Activated T-helper 1 cell treated with anti-CD3 and anti-CD28 coated beads, Interleukin-12 subunit alpha, Interleukin-12 subunit beta, Interleukin-2, Interleukin-4 antibody, amounts not matched to agents 30 ng/mL and 10 ng/mL and 1 ng/mL, durations not matched to agents 14 hours and 24 hours and 36 hours (primary cell): ENCODE data around the gene ZNF580. TPM values are rescaled to one million over a fixed set of nuclear protein-coding genes. Genes with fewer than 3 reads are reported as not detected.

Source experiments
- DNase-seq: peaks from one replicate; pipeline ENCODE4 v3.0.0; 2021; ENCODE audit warnings: low spot score
- H3K27ac Mint-ChIP-seq: one replicate; pipeline ENCODE4 v1.8.0; 2021; ENCODE audit warnings: mild to moderate bottlenecking, mixed read lengths
- H3K27me3 Mint-ChIP-seq: one replicate; pipeline ENCODE4 v1.8.0; 2022; ENCODE audit warnings: mild to moderate bottlenecking, moderate library complexity, mixed read lengths; ENCODE audit not compliant: insufficient read depth
- H3K36me3 Mint-ChIP-seq: one replicate; pipeline ENCODE4 v1.8.0; 2021; ENCODE audit warnings: low read depth, mixed read lengths
- H3K4me1 Mint-ChIP-seq: one replicate; pipeline ENCODE4 v1.8.0; 2021; ENCODE audit warnings: low read depth, mixed read lengths
- H3K4me3 Mint-ChIP-seq: one replicate; pipeline ENCODE4 v1.8.0; 2021; ENCODE audit warnings: mild to moderate bottlenecking, moderate library complexity, mixed read lengths
- H3K9me3 Mint-ChIP-seq: one replicate; pipeline ENCODE4 v1.8.0; 2021; ENCODE audit warnings: mixed read lengths
- intact Hi-C: fragments of 100-400 bp; cut with micrococcal nuclease; formaldehyde crosslinking; loops from one replicate; pipeline ENCODE4 v1.15.1; 2024
- total RNA-seq: library from RNA; stranded (reverse); gene quantifications from 2 replicates; pipeline ENCODE4 v1.2.3, GENCODE V29; 2022

The ZNF580 gene
- total RNA-seq, 1 donor from 2014 or later = 39.8 TPM

DNA sequence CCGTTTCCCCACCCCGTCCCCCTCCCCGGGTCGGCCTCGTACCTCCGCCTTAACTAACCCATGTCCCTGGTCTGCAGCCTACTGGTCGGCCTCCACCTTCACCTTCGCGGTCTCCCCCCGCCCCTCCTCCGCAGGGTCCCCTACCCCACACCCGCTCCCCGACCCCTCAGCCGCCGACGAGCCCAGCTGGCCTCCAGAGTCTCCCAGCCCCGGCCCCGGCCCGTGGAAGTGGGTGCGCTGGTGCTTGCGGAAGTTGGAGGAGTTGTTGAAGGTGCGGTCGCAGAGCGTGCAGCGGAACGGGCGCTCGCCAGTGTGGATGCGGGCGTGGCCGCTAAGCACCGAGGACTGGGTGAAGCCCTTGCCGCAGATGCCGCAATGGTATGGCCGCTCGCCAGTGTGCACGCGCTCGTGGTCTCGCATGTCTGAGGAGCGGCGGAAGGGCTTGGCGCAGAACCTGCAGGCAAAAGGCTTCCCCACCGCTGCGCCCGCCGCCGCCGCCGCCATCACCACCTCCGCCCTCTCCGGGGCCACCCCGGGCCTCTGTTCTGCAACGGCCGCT is 19.1 kb upstream of the ZNF580 start:
- intact Hi-C loops = loop anchor here (10.0 kb wide), 1 partner anchor 537 kb away; no protein-coding TSS in a partner anchor
- peaks cover 4% of the 10 kb centered on the region for H3K27me3 Mint-ChIP-seq
- no peak overlapping the region for H3K4me3 Mint-ChIP-seq
- no peaks in the 10 kb centered on the region for H3K9me3 Mint-ChIP-seq
- peaks cover 40% of the 10 kb centered on the region for H3K4me1 Mint-ChIP-seq
- H3K36me3 Mint-ChIP-seq = peaks cover 7% of the 10 kb centered on the region
- no peak overlapping the region for H3K27ac Mint-ChIP-seq
- no peak for DNase-seq

DNA sequence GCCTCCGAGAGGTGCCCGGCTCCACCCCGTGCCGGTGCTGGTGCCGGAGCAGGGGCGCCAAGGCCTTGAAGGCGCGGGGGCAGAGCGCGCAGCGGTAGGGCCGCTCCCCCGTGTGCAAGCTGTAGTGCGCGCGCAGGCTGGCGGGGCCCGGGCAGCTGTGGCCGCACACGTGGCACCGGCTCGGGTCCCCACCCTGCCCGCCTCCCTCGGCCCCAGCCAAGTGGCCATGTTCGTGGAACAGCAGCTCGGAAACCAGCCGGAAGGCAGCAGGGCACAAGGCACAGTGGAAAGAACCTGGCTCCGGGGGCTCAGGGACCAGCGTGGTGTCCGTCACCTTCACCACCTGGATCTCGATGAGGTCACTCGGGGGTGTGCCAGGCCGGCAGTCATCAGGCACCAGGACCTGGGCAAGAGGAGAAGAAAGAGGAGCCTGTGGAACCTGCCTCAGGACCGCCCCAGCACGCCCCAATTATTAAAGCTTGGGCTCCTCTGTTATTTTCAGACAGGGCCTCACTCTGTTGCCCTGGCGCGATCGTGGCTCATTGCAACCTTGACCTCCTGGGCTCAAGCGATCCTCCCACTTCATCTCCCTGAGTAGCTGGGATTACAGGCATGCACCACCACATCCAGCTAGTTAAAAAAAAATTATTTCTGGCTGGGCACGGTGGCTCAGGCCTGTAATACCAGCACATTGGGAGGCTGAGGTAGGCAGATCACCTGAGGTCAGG is 18.4 kb upstream of the ZNF580 start:
- Mint-ChIP-seq H3K27me3 (peaks cover 7% of the 10 kb centered on the region), H3K4me3 (no peak overlapping the region), H3K4me1 (peaks cover 46% of the 10 kb centered on the region), H3K9me3 (no peaks in the 10 kb centered on the region), H3K36me3 (peaks cover 4% of the 10 kb centered on the region), H3K27ac (no peak overlapping the region)
- intact Hi-C loops = loop anchor here (10.0 kb wide), 1 partner anchor 538 kb away; no protein-coding TSS in a partner anchor
- no peak for DNase-seq

- intact Hi-C loops = loop anchor here (10.0 kb wide), 1 partner anchor 538 kb away; no protein-coding TSS in a partner anchor
- Mint-ChIP-seq H3K27ac (no peak overlapping the region), H3K4me1 (peaks cover 46% of the 10 kb centered on the region), H3K4me3 (no peak overlapping the region), H3K27me3 (peaks cover 10% of the 10 kb centered on the region), H3K36me3 (no peaks in the 10 kb centered on the region), H3K9me3 (no peaks in the 10 kb centered on the region)
- no peak for DNase-seq
These were observed 17.7 kb upstream of the ZNF580 start for GRCh38 chr19:55623130-55623529.

DNA sequence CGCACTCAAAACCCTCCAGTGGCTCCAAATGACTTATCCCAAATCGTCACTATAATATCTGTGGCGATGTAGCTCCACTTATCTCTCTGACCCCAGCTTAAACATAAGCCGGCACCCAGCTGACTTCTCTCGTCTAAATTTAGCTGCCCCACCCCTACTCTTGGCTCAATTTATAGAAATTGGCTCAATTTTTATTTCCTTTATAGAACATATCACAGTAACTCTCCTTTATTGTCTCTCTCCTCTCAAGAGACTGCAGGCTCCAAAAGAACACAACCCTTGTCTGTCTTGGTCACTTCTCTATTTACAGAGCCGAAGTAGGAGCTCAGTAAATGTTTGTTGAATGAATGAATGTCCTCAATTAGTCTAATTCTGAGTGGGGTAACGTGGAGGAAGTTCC is 17.2 kb upstream of the ZNF580 start:
- Mint-ChIP-seq H3K27ac (no peak overlapping the region), H3K27me3 (peaks cover 14% of the 10 kb centered on the region), H3K36me3 (no peaks in the 10 kb centered on the region), H3K4me1 (peaks cover 46% of the 10 kb centered on the region), H3K4me3 (peak overlapping the region; percentile 90), H3K9me3 (no peaks in the 10 kb centered on the region)
- no peak for DNase-seq
- intact Hi-C loops = loop anchor here (10.0 kb wide), 1 partner anchor 539 kb away; no protein-coding TSS in a partner anchor

DNA sequence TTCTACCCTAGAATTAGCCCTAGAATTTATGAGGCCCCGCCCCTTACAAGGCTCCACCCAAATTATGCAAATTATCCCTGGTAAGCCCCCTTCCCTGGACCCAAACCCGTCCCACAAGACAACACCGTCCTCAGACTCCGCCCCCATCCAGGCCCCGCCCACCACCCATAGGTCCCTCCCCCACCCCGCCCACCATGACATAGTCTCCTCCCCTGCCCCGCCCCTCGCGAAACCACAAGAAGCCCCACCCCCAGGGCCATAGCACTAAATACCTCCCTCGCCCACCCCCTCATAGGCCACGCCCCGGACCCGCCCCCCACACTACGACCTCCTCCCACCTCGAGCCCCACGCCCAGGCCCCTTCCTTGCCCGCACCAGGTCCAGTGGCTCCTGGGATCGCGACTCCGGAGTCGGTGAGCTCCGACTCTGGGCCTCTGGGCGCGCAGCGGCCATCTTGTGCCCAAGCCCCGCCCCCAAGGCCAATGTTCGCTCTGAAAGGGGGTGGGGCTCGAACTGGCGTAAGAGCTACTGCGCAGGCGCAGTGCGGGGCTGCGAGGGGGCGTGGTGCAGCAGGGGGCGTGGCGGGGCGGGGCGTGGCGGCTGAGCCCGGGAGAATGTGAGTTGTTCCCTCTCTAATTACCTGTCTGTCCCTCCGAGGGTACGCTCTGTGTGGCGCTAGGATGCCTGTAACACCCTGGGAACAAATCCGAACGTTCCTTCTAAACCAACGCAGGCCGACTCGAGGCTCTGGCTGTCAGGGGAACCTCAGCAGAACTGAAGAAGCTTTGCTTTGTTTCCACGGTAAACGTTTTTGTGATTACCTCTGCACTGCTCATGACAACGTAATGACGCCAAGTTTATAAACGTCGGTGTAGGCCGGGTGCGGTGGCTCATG is 16.4 kb upstream of the ZNF580 start, which contains the start of gene ZNF784:
Gene ZNF784 (minus strand): TSS at position 458 of the 895 bp plus-strand sequence. CDS start 5 bp downstream, at position 453.
- Mint-ChIP-seq H3K4me3 (peak within 1 kb of the TSS; percentile 90), H3K4me1 (peaks cover 46% of the 10 kb centered on the region), H3K9me3 (no peaks in the 10 kb centered on the region), H3K27ac (peak within 1 kb of the TSS; percentile 98), H3K27me3 (peaks cover 20% of the 10 kb centered on the region), H3K36me3 (no peaks in the 10 kb centered on the region)
- intact Hi-C loops = loop anchor here (1.0 to 10.0 kb wide), 10 partner anchors 19 to 1434 kb away; partner anchors contain the start of genes FIZ1, HSPBP1, PPP6R1 and ZNF628
- peak; percentile 91 for DNase-seq

GRCh38 chr19:55625004-55625326 is 15.8 kb upstream of the ZNF580 start:
- Mint-ChIP-seq H3K4me3 (peak overlapping the region; percentile 90), H3K27ac (peak overlapping the region; percentile 98), H3K27me3 (peaks cover 21% of the 10 kb centered on the region), H3K4me1 (peaks cover 46% of the 10 kb centered on the region), H3K36me3 (no peaks in the 10 kb centered on the region), H3K9me3 (no peaks in the 10 kb centered on the region)
- DNase-seq = no peak
- intact Hi-C loops = loop anchor here (10.0 kb wide), 1 partner anchor 540 kb away; no protein-coding TSS in a partner anchor

DNA sequence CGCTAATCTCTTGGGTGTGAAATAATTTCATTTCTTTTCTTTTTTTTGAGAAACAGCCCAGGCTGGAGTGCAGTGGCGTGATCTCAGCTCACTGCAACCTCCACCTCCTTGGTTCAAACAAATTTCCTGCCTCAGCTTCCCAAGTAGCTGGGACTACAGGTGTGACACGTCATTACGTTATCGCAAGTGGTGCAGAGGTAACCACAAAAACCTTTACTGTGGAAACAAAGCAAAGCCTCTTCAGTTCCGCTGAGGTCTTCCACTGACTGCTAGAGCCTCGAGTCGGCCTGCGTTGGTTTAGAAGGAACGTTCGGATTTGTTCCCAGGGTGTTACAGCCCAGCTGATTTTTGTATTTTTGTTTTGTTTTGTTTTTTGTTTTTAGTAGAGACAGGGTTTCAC is 14.5 kb upstream of the ZNF580 start:
- Mint-ChIP-seq H3K4me1 (peaks cover 35% of the 10 kb centered on the region), H3K9me3 (no peaks in the 10 kb centered on the region), H3K27me3 (peaks cover 24% of the 10 kb centered on the region), H3K4me3 (peak overlapping the region; percentile 75), H3K36me3 (no peaks in the 10 kb centered on the region), H3K27ac (peak overlapping the region; percentile 87)
- peak; percentile 76 for DNase-seq
- intact Hi-C loops = loop anchor here (1.0 to 10.0 kb wide), 4 partner anchors 8 to 542 kb away; partner anchors contain the start of genes EPN1 and ZNF580

DNA sequence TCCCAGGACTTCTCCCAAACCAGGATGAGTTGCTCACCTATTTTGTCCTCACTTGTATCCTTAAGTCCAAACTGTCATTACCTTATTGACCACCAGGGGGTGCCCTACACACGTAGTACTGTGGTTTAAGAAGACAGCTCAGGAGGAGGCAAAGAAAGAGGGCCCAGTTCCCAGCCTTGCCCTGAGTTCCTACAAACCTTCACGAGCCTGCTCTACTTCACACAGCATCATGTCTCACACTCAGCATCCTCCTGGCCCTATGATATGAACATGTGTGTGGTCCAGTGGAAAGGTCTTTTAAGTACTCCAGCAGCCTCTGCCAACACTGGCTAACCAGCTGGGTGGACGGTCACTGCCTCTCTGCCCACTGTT is 8.4 kb upstream of the ZNF580 start:
- Mint-ChIP-seq H3K27me3 (peaks cover 20% of the 10 kb centered on the region), H3K4me3 (no peak overlapping the region), H3K27ac (peak overlapping the region; percentile 68), H3K9me3 (no peaks in the 10 kb centered on the region), H3K4me1 (peaks cover 47% of the 10 kb centered on the region), H3K36me3 (peaks cover 19% of the 10 kb centered on the region)
- peak; percentile 82 for DNase-seq
- intact Hi-C loops = loop anchor here (1.0 kb wide), 1 partner anchor 115 kb away; no protein-coding TSS in a partner anchor

DNA sequence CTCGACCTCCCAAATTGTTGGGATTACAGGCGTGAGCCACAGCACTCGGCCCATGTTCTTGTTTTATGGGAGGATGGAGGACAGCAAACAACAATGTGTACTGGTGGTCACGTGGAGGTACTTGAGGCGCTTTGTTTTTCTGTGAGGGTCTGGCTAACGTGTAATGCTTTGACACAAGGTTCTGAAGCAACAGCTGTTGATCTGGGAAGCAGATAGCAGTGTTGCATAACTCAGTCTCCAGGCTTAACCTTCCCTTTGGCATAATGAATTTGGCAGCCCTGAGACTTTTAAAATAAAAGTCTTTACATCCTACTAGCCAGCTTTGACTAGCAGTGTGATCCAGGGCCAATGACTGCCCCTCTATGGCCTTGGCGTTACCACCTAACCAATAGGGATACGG is 6.9 kb upstream of the ZNF580 start:
- peaks cover 12% of the 10 kb centered on the region for H3K27me3 Mint-ChIP-seq
- no peak overlapping the region for H3K27ac Mint-ChIP-seq
- peaks cover 56% of the 10 kb centered on the region for H3K4me1 Mint-ChIP-seq

DNA sequence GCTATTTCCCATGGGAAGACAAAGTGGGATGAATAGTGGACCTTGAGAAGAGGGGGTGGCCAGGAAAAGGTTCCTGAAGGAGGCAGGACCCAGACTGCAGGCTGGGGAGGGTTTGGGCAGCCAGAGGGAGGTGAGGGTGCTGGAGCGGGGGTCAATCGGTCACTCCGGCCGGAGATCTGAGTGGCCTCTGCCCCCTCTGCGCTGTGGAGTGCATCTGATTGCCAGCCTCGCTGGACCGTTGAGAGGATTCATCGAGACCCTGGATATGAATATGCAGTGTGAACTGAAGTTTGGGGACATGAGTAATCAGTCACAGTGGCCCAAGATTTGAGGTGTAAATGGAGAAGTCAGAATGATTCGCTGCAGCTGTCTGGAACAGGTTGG is 5.5 kb upstream of the ZNF580 start:
- Mint-ChIP-seq H3K36me3 (peaks cover 29% of the 10 kb centered on the region), H3K4me3 (peak overlapping the region; percentile 100), H3K27ac (peak overlapping the region; percentile 100), H3K4me1 (peaks cover 59% of the 10 kb centered on the region), H3K27me3 (peaks cover 6% of the 10 kb centered on the region), H3K9me3 (no peaks in the 10 kb centered on the region)
- intact Hi-C loops = loop anchor here (1.0 to 2.0 kb wide), 4 partner anchors 8 to 680 kb away; partner anchors contain the start of genes EPN1, ZNF579 and ZNF581
- no peak for DNase-seq

More for the DNA sequence above, 6.9 kb upstream of the ZNF580 start:
- Mint-ChIP-seq H3K4me3 (no peak overlapping the region), H3K36me3 (peaks cover 26% of the 10 kb centered on the region), H3K9me3 (no peaks in the 10 kb centered on the region)
- no peak for DNase-seq
- intact Hi-C loops = loop anchor here (1.0 to 2.0 kb wide), 4 partner anchors 8 to 157 kb away; partner anchors contain the start of genes EPN1 and ZNF579

GRCh38 chr19:55635856-55636440 is 4.9 kb upstream of the ZNF580 start:
- peak overlapping the region; percentile 100 for H3K4me3 Mint-ChIP-seq

GRCh38 chr19:55636723-55637122 is 4.1 kb upstream of the ZNF580 start:
- H3K4me3 Mint-ChIP-seq = peak overlapping the region; percentile 100
- H3K4me1 Mint-ChIP-seq = peaks cover 59% of the 10 kb centered on the region
- peak overlapping the region; percentile 100 for H3K27ac Mint-ChIP-seq
- H3K27me3 Mint-ChIP-seq = no peaks in the 10 kb centered on the region
- intact Hi-C loops = no loop called here
- no peak for DNase-seq
- H3K36me3 Mint-ChIP-seq = peaks cover 31% of the 10 kb centered on the region
- no peaks in the 10 kb centered on the region for H3K9me3 Mint-ChIP-seq

More at GRCh38 chr19:55635856-55636440, 4.9 kb upstream of the ZNF580 start:
- no peak for DNase-seq
- Mint-ChIP-seq H3K27ac (peak overlapping the region; percentile 100), H3K36me3 (peaks cover 29% of the 10 kb centered on the region), H3K4me1 (peaks cover 59% of the 10 kb centered on the region), H3K27me3 (peaks cover 6% of the 10 kb centered on the region), H3K9me3 (no peaks in the 10 kb centered on the region)
- intact Hi-C loops = loop anchor here (1.0 to 2.0 kb wide), 4 partner anchors 7 to 679 kb away; partner anchors contain the start of genes EPN1, ZNF579 and ZNF581
